ENCODE measurements around the gene CHERP.
"Not testable (repeated sequence)": the region's sequence is repeated elsewhere in the genome, so short reads cannot be mapped to it uniquely, and the experiment has no call there.

Gene CHERP

GRCh38 chr19:16482745-16483144 is 59.5 kb downstream of the CHERP start:
- no peak for DNase-seq (ENCODE audit: low read depth)
- H3K4me3 ChIP-seq (ENCODE audit: low read depth, low read length), result no peak overlapping the region
- TF ChIP-seq, protein P1, sequence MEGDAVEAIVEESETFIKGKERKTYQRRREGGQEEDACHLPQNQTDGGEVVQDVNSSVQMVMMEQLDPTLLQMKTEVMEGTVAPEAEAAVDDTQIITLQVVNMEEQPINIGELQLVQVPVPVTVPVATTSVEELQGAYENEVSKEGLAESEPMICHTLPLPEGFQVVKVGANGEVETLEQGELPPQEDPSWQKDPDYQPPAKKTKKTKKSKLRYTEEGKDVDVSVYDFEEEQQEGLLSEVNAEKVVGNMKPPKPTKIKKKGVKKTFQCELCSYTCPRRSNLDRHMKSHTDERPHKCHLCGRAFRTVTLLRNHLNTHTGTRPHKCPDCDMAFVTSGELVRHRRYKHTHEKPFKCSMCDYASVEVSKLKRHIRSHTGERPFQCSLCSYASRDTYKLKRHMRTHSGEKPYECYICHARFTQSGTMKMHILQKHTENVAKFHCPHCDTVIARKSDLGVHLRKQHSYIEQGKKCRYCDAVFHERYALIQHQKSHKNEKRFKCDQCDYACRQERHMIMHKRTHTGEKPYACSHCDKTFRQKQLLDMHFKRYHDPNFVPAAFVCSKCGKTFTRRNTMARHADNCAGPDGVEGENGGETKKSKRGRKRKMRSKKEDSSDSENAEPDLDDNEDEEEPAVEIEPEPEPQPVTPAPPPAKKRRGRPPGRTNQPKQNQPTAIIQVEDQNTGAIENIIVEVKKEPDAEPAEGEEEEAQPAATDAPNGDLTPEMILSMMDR (IDR thresholded peaks at IDR 0.05; ENCODE audit: insufficient read depth, low read depth, low read length, missing control alignments), result no peak

DNA sequence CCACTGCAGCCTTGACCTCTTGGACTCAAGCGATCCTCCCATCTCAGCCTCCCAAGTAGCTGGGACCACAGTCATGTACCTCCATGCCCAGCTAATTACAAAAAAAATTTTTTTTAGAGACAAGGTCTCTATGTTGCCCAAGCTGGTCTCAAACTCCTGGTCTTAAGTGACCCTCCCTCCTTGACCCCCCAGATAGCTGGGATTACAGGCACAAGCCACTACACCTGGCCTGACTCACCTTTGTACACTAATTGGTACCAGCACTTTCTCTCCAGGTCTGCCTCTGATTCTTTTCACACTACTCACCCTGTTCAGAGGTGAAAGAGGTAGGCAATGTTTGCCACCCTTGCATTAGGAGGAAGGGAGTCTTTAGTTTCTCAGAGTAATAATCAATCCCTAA is 64.9 kb downstream of the CHERP start:
- no peak for DNase-seq (ENCODE audit: low read depth)
- TF ChIP-seq, protein P1 (IDR thresholded peaks at IDR 0.05; ENCODE audit: insufficient read depth, low read depth, low read length, missing control alignments), result no peak
- H3K4me3 ChIP-seq (ENCODE audit: low read depth, low read length), result no peak overlapping the region

DNA sequence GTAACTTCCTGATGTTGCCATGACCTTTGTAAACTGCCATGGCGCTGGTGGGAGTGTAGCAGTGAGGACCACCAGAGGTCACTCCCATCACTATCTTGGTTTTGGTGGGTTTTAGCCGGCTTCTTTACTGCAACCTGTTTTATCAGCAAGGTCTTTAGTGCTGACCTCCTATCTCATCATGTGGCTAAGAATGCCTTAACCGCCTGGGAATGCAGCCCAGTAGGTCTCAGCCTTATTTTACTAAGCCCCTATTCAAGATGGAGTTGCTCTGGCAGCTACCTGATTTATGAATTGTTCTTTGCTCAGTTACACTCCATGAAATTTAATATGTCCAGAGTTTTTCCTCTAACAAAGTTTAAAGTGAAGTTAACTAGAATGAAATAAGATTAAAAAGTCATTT is 65.8 kb downstream of the CHERP start:
- no peak for DNase-seq (ENCODE audit: low read depth)
- TF ChIP-seq, protein P1 (IDR thresholded peaks at IDR 0.05; ENCODE audit: insufficient read depth, low read depth, low read length, missing control alignments), result no peak
- no peak overlapping the region for H3K4me3 ChIP-seq (ENCODE audit: low read depth, low read length)

- DNase-seq (ENCODE audit: low read depth), result no peak
- TF ChIP-seq, protein P1 (IDR thresholded peaks at IDR 0.05; ENCODE audit: insufficient read depth, low read depth, low read length, missing control alignments), result no peak
- H3K4me3 ChIP-seq (ENCODE audit: low read depth, low read length), result no peak overlapping the region
These were observed 68.3 kb downstream of the CHERP start for GRCh38 chr19:16473875-16474392.

DNA sequence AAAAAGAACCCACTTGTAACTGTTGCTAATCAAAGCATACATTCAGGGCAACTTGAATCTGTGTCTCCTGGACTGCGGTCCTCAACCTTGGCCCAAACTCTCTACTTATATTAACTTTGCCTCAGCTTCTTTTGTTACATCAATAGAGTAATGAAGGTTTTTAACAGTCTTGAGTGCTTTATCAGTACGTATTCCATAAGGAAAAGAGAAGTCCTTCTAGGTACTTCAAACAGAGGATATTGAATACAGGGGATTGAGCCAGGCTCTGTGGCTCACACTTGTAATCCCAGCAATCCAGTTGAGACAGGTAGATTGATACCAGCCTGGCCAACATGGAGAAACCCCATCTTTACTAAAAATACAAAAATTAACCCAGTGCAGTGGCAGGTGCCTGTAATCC is 69.2 kb downstream of the CHERP start:
- H3K4me3 ChIP-seq (ENCODE audit: low read depth, low read length), result no peak overlapping the region
- no peak for DNase-seq (ENCODE audit: low read depth)
- TF ChIP-seq, protein P1 (IDR thresholded peaks at IDR 0.05; ENCODE audit: insufficient read depth, low read depth, low read length, missing control alignments), result no peak

- peak overlapping the region; percentile 56 for H3K4me3 ChIP-seq (ENCODE audit: low read depth, low read length)
These were observed 69.7 kb downstream of the CHERP start for GRCh38 chr19:16472559-16472899.

DNA sequence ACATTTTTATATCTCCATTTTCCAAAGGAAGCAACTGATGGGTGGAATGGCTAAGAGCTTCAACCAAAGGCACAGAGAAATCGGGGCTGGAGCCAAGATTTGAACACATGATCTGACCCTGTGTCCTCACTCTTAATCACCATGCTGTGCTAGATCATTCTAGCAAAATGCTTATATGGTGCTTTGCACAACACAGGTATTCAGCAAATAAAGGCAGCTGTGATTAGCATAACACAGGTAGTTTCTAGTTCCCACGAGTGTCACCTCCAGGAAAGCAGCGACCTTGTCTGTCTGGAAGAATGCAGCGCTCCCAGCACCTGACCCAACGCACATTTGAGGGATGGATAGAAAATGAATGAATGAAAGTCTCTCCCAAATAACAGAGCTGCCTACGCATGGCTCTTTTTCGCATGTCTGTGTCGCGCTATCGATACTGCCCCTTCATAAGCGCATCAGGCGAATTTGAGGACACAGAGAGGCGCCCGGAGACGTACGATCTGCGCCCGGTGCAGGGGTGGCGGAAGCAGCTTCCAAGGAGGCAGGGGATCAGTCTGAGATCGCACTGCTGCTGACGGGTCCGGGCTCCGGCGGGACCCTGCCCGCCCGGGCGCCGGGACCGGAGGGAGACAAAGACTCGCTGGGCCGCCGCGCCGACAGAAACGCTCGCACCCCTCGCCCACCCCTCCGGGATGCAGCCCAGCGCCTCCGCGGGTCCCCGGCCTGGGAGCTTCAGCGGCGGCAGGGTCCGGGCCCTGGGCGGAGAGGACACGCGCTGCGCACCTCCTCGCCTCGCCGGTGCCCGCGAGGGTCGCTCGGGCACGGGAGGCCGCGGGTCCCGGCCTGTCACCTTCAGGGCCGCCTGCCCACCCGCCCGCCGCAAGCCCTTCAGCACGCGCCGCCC is 71.1 kb downstream of the CHERP start:
- peak; percentile 63 for DNase-seq (ENCODE audit: low read depth)
- TF ChIP-seq, protein P1 (IDR thresholded peaks at IDR 0.05; ENCODE audit: insufficient read depth, low read depth, low read length, missing control alignments), result no peak
- H3K4me3 ChIP-seq (ENCODE audit: low read depth, low read length), result peak overlapping the region; percentile 79

More at GRCh38 chr19:16472559-16472899, 69.7 kb downstream of the CHERP start:
- not testable (repeated sequence) for DNase-seq (ENCODE audit: low read depth)
